ENCODE data around the gene SBDS.
"Not testable (repeated sequence)": the region's sequence is repeated elsewhere in the genome, so short reads cannot be mapped to it uniquely, and the experiment has no call there.

- TF ChIP-seq CTCF (IDR thresholded peaks at IDR 0.05; ENCODE audit: insufficient read depth, low read length); REST (IDR thresholded peaks at IDR 0.05; ENCODE audit: insufficient replicate concordance, low read depth); GABPA (IDR thresholded peaks at IDR 0.05; ENCODE audit: low read depth): not testable (repeated sequence)
Observed at GRCh38 chr7:66978312-66978711, 17.1 kb downstream of the SBDS start.
